GM23248 (cell line): ENCODE results near the gene FOSL1. TPM values are rescaled to one million over a fixed set of nuclear protein-coding genes. Genes with fewer than 3 reads are reported as not detected.

Experiments used
- DNase-seq: peaks from one replicate; pipeline ENCODE4 v3.0.0-alpha.2; 2015
- H2AFZ ChIP-seq: fragments of 200-600 bp; sonication (generic); 2 replicates; pipeline ENCODE4 v1.6.1; 2016; ENCODE audit warnings: antibody characterized with exemption
- H3F3A ChIP-seq: fragments of 200-600 bp; sonication (generic); 2 replicates; pipeline ENCODE4 v1.6.1; 2016; ENCODE audit warnings: mild to moderate bottlenecking, antibody characterized with exemption, mixed run types; ENCODE audit not compliant: insufficient read depth
- H3K27ac ChIP-seq: fragments of 200-600 bp; sonication (generic); 2 replicates; pipeline ENCODE4 v1.5.1; 2016; ENCODE audit warnings: mild to moderate bottlenecking
- H3K27me3 ChIP-seq: fragments of 200-600 bp; sonication (generic); replicated peaks from 2 replicates; pipeline ENCODE4 v1.6.1; 2016; ENCODE audit warnings: mild to moderate bottlenecking; ENCODE audit not compliant: insufficient read depth
- H3K36me3 ChIP-seq: fragments of 200-600 bp; sonication (generic); 2 replicates; pipeline ENCODE4 v1.6.1; 2016; ENCODE audit warnings: low read depth, mild to moderate bottlenecking
- H3K4me1 ChIP-seq: fragments of 200-600 bp; sonication (generic); 2 replicates; pipeline ENCODE4 v1.6.1; 2016; ENCODE audit warnings: mild to moderate bottlenecking; ENCODE audit not compliant: insufficient read depth
- H3K4me2 ChIP-seq: fragments of 200-600 bp; sonication (generic); one replicate; pipeline ENCODE4 v1.6.1; 2016; ENCODE audit warnings: mild to moderate bottlenecking; ENCODE audit not compliant: unreplicated experiment
- H3K4me3 ChIP-seq: fragments of 200-600 bp; sonication (generic); 2 replicates; pipeline ENCODE4 v1.5.1; 2016; ENCODE audit warnings: mild to moderate bottlenecking
- H3K79me2 ChIP-seq: fragments of 200-600 bp; sonication (generic); 2 replicates; pipeline ENCODE4 v1.6.1; 2016; ENCODE audit warnings: mild to moderate bottlenecking; ENCODE audit not compliant: insufficient read depth
- H3K9ac ChIP-seq: fragments of 200-600 bp; sonication (generic); 2 replicates; pipeline ENCODE4 v1.6.1; 2016; ENCODE audit warnings: mild to moderate bottlenecking
- H3K9me2 ChIP-seq: fragments of 200-600 bp; sonication (generic); 2 replicates; pipeline ENCODE4 v1.6.1; 2016; ENCODE audit warnings: mixed run types, mild to moderate bottlenecking, moderate library complexity; ENCODE audit not compliant: insufficient read depth
- H3K9me3 ChIP-seq: fragments of 200-600 bp; sonication (generic); one replicate; pipeline ENCODE4 v1.6.1; 2017; ENCODE audit warnings: low read depth
- H4K20me1 ChIP-seq: fragments of 200-600 bp; sonication (generic); 2 replicates; pipeline ENCODE4 v1.6.0; 2016; ENCODE audit not compliant: insufficient read depth
- EZH2 ChIP-seq: fragments of 200-600 bp; sonication (generic); IDR thresholded peaks from 2 replicates; pipeline ENCODE4 v1.6.1; 2018; ENCODE audit warnings: antibody characterized with exemption, mild to moderate bottlenecking; ENCODE audit not compliant: insufficient read depth, poor library complexity, severe bottlenecking
- EZH2phosphoT487 ChIP-seq: fragments of 200-600 bp; sonication (generic); IDR thresholded peaks from 2 replicates; pipeline ENCODE4 v1.6.1; 2018; ENCODE audit warnings: antibody characterized with exemption, moderate library complexity, mild to moderate bottlenecking, low read depth; ENCODE audit not compliant: insufficient read depth
- WGBS, 2 experiments: methylation state at CpG; one replicate each; pipeline ENCODE4 v1.1.6; 2015 to 2017; ENCODE audit warnings: low lambda C conversion rate in 2 of 2, low coverage in 1 of 2; ENCODE audit errors: missing lambda C conversion rate in 2 of 2; 5-methylcytosine and 5-hydroxymethylcytosine counted together
- in situ Hi-C: fragments of 300-500 bp; cut with MboI; formaldehyde crosslinking; loops from 2 replicates; pipeline ENCODE4 v1.15.0; 2020
- polyA plus RNA-seq: library from polyadenylated mRNA; unstranded; fragments of >200 nt; fragmentation: Nextera tagmentation; extraction: Ambion mirVana; gene quantifications from 2 replicates; pipeline ENCODE4 v1.2.1, GENCODE V29; 2016
- total RNA-seq: library from RNA; depleted of rRNA; stranded (reverse); fragments of >200 nt; shearing (Covaris generic); gene quantifications from 2 replicates; pipeline ENCODE4 v1.2.3, GENCODE V29; 2014

The FOSL1 gene
- total and polyA plus RNA-seq, 2 experiments from 2014 or later, result 88.9 to 105 TPM

GRCh38 chr11:65917434-65918210, 17.4 kb upstream of the FOSL1 start:
- H3K9me3 ChIP-seq, result no peaks in the 10 kb centered on the region
- DNase-seq, result peak; percentile 54
- peaks cover 62% of the 10 kb centered on the region for H3K79me2 ChIP-seq
- peak overlapping the region; percentile 99 for H3K27ac ChIP-seq
- peaks cover 58% of the 10 kb centered on the region for H3K4me1 ChIP-seq
- no peak overlapping the region for H2AFZ ChIP-seq
- peak overlapping the region; percentile 96 for H3K9ac ChIP-seq
- H3F3A ChIP-seq, result peaks cover 55% of the 10 kb centered on the region
- no peaks in the 10 kb centered on the region for H3K9me2 ChIP-seq
- TF ChIP-seq EZH2phosphoT487, result no peak
- TF ChIP-seq EZH2, result no peak
- H3K27me3 ChIP-seq, result no peaks in the 10 kb centered on the region
- in situ Hi-C loops, result no loop called here
- WGBS, 2 experiments, result 36 to 37% methylated on average over 30 to 35 of the region's 35 CpGs
- peaks cover 9% of the 10 kb centered on the region; the same call in 1 of the 2 replicates for H3K36me3 ChIP-seq
- H3K4me3 ChIP-seq, result peak overlapping the region; percentile 83
- no peaks in the 10 kb centered on the region for H4K20me1 ChIP-seq
- H3K4me2 ChIP-seq, result peak overlapping the region; percentile 87

DNA sequence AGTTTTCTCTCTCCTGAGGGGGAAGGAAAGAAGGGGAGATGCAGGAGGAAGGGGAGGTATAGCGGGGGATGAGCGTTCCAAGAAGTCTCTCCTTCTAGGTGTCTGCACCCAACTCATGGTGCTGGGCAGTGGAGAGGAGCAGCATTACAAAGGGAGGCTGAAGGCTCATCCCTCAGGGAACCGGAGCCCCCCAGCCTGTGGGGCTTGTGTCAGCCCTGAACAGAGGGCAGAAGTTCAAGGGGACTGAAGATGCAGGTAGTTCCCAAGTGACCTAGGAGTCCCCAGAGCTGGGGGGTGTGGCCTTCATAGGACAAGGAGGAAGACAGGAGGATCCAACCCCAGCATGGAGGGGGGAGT, 16.9 kb upstream of the FOSL1 start:
- H3K4me1 ChIP-seq, result peaks cover 64% of the 10 kb centered on the region
- TF ChIP-seq EZH2phosphoT487 (no peak), EZH2 (no peak)
- H3K4me2 ChIP-seq, result peak overlapping the region; percentile 87
- H3K9me3 ChIP-seq, result no peaks in the 10 kb centered on the region
- peak overlapping the region; percentile 99 for H3K27ac ChIP-seq
- peaks cover 57% of the 10 kb centered on the region for H3K79me2 ChIP-seq
- WGBS, 2 experiments, result 33 to 57% methylated on average over 3 of the region's 3 CpGs
- H4K20me1 ChIP-seq, result no peaks in the 10 kb centered on the region
- H3K4me3 ChIP-seq, result peak overlapping the region; percentile 83
- no peak for DNase-seq
- peaks cover 57% of the 10 kb centered on the region for H3F3A ChIP-seq
- H3K36me3 ChIP-seq, result peaks cover 3% of the 10 kb centered on the region; the same call in 1 of the 2 replicates
- in situ Hi-C loops, result no loop called here
- H3K9ac ChIP-seq, result peak overlapping the region; percentile 96
- H3K9me2 ChIP-seq, result no peaks in the 10 kb centered on the region
- H3K27me3 ChIP-seq, result no peaks in the 10 kb centered on the region
- no peak overlapping the region for H2AFZ ChIP-seq

- Histone ChIP-seq H3K4me3 (peak overlapping the region; percentile 83), H3K27me3 (no peaks in the 10 kb centered on the region), H3K27ac (peak overlapping the region; percentile 99), H3K4me1 (peaks cover 70% of the 10 kb centered on the region), H2AFZ (no peak overlapping the region), H3K9ac (peak overlapping the region; percentile 96), H3K9me2 (no peaks in the 10 kb centered on the region), H3K4me2 (peak overlapping the region; percentile 87), H3F3A (peaks cover 62% of the 10 kb centered on the region), H3K79me2 (peaks cover 51% of the 10 kb centered on the region), H3K9me3 (no peaks in the 10 kb centered on the region), H3K36me3 (no peaks in the 10 kb centered on the region), H4K20me1 (no peaks in the 10 kb centered on the region)
- in situ Hi-C loops, result no loop called here
- no peak for DNase-seq
- TF ChIP-seq EZH2, result no peak
- TF ChIP-seq EZH2phosphoT487, result no peak
- 18 to 22% methylated on average over 7 of the region's 7 CpGs for WGBS, 2 experiments
Measured at GRCh38 chr11:65916391-65916790, 16.2 kb upstream of the FOSL1 start.

DNA sequence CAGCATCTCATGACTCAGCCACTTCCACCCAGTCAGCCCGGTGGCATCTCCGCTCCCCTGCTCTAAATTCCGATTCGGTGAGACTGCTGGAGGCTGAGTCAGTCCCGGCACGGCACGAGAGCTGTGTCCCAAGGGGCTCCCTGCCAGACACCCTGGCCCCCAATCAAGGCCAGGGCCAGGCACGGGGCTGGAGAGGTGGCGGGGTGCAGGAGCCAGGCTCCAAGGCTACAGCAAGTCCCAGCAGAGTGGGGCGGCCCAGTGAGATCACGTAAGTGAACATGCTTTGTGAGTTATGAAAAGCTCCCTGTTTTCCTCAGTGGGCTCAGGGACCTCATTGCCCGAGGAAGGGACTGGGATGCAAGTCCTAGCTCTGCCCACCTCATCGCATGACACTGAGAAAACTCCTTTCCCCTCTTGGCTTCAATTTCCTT, 15.6 kb upstream of the FOSL1 start:
- no peak for TF ChIP-seq EZH2phosphoT487
- Histone ChIP-seq H3K79me2 (peaks cover 45% of the 10 kb centered on the region), H3K36me3 (no peaks in the 10 kb centered on the region), H4K20me1 (no peaks in the 10 kb centered on the region), H3F3A (peaks cover 65% of the 10 kb centered on the region), H3K9ac (peak overlapping the region; percentile 96), H2AFZ (no peak overlapping the region), H3K4me3 (peak overlapping the region; percentile 83), H3K9me2 (no peaks in the 10 kb centered on the region), H3K27ac (peak overlapping the region; percentile 99), H3K4me2 (peak overlapping the region; percentile 87), H3K4me1 (peaks cover 74% of the 10 kb centered on the region), H3K27me3 (no peaks in the 10 kb centered on the region), H3K9me3 (no peaks in the 10 kb centered on the region)
- WGBS, 2 experiments, result 0 to 4% methylated on average over 12 to 13 of the region's 13 CpGs
- in situ Hi-C loops, result no loop called here
- DNase-seq, result peak; percentile 99
